ENCODE results near the gene JAML.

JAML gene

GRCh38 chr11:118155776-118156530 lies 68.9 kb downstream of the JAML start:
- H3K9me3 ChIP-seq (ENCODE audit: control insufficient read depth, low read length), result no peaks in the 10 kb centered on the region
- H3K23ac ChIP-seq (ENCODE audit: low read length in 2 of 2), result no peak overlapping the region
- H2BK12ac ChIP-seq (ENCODE audit: low read length in 2 of 2), result no peak overlapping the region
- no peak overlapping the region for H2AFZ ChIP-seq (ENCODE audit: low read depth, low read length)
- H4K91ac ChIP-seq (ENCODE audit: low read length), result no peak overlapping the region
- H3K27me3 ChIP-seq (ENCODE audit: control insufficient read depth in 1 of 2, insufficient read depth in 1 of 2, low read length in 2 of 2), result peaks cover 97 to 98% of the 10 kb centered on the region in 2 experiments
- H3K4ac ChIP-seq (ENCODE audit: low read depth in 1 of 2, low read length in 2 of 2), result no peak overlapping the region
- no peak for DNase-seq
- no peak overlapping the region for H3K18ac ChIP-seq (ENCODE audit: low read depth in 1 of 2, low read length in 2 of 2)
- no peak overlapping the region for H2BK120ac ChIP-seq (ENCODE audit: low read depth, low read length)
- H2BK15ac ChIP-seq (ENCODE audit: low read depth, poor library complexity, severe bottlenecking), result no peak overlapping the region
- H3K36me3 ChIP-seq (ENCODE audit: control insufficient read depth in 1 of 2, insufficient read depth in 2 of 2, low read depth in 1 of 2, low read length in 2 of 2), result no peaks in the 10 kb centered on the region
- 20% methylated on average over 10 of the region's 11 CpGs for WGBS
- H3K4me3 ChIP-seq (ENCODE audit: insufficient read depth in 1 of 2, low read depth in 1 of 2, low read length in 2 of 2), result no peak overlapping the region
- H3K9ac ChIP-seq (ENCODE audit: low read length), result no peak overlapping the region
- H2AK5ac ChIP-seq (ENCODE audit: low read length, severe bottlenecking), result no peak overlapping the region
- H4K8ac ChIP-seq (ENCODE audit: low read length), result no peak overlapping the region
- H3K27ac ChIP-seq (ENCODE audit: low read length, poor library complexity, severe bottlenecking), result no peak overlapping the region
- peaks cover 21% of the 10 kb centered on the region for H3K4me1 ChIP-seq (ENCODE audit: control insufficient read depth, insufficient read depth, low read depth, low read length)
- no peaks in the 10 kb centered on the region for H3K79me1 ChIP-seq (replicated peaks; ENCODE audit: low read length, poor library complexity, severe bottlenecking)
- no peak overlapping the region for H3K14ac ChIP-seq (ENCODE audit: low read length in 2 of 2)
- no peak overlapping the region for H2BK5ac ChIP-seq (ENCODE audit: low read depth, low read length, poor library complexity, severe bottlenecking)
- H3K4me2 ChIP-seq (ENCODE audit: low read length, poor library complexity, severe bottlenecking), result no peak overlapping the region

GRCh38 chr11:118154641-118155040 lies 70.2 kb downstream of the JAML start:
- Histone ChIP-seq H3K79me1 (replicated peaks; ENCODE audit: low read length, poor library complexity, severe bottlenecking) (no peaks in the 10 kb centered on the region), H3K4me3 (ENCODE audit: insufficient read depth in 1 of 2, low read depth in 1 of 2, low read length in 2 of 2) (no peak overlapping the region), H2BK15ac (ENCODE audit: low read depth, poor library complexity, severe bottlenecking) (no peak overlapping the region), H4K91ac (ENCODE audit: low read length) (no peak overlapping the region), H3K4me2 (ENCODE audit: low read length, poor library complexity, severe bottlenecking) (no peak overlapping the region), H3K27me3 (ENCODE audit: control insufficient read depth in 1 of 2, insufficient read depth in 1 of 2, low read length in 2 of 2) (peaks cover 97 to 98% of the 10 kb centered on the region in 2 experiments), H2AFZ (ENCODE audit: low read depth, low read length) (no peak overlapping the region), H3K18ac (ENCODE audit: low read depth in 1 of 2, low read length in 2 of 2) (no peak overlapping the region), H4K8ac (ENCODE audit: low read length) (no peak overlapping the region), H3K36me3 (ENCODE audit: control insufficient read depth in 1 of 2, insufficient read depth in 2 of 2, low read depth in 1 of 2, low read length in 2 of 2) (no peaks in the 10 kb centered on the region), H2BK12ac (ENCODE audit: low read length in 2 of 2) (no peak overlapping the region), H2AK5ac (ENCODE audit: low read length, severe bottlenecking) (no peak overlapping the region), H3K4ac (ENCODE audit: low read depth in 1 of 2, low read length in 2 of 2) (no peak overlapping the region), H3K14ac (ENCODE audit: low read length in 2 of 2) (no peak overlapping the region), H2BK5ac (ENCODE audit: low read depth, low read length, poor library complexity, severe bottlenecking) (no peak overlapping the region), H3K4me1 (ENCODE audit: control insufficient read depth, insufficient read depth, low read depth, low read length) (peaks cover 21% of the 10 kb centered on the region), H3K9ac (ENCODE audit: low read length) (no peak overlapping the region), H3K27ac (ENCODE audit: low read length, poor library complexity, severe bottlenecking) (no peak overlapping the region), H2BK120ac (ENCODE audit: low read depth, low read length) (no peak overlapping the region), H3K23ac (ENCODE audit: low read length in 2 of 2) (no peak overlapping the region), H3K9me3 (ENCODE audit: control insufficient read depth, low read length) (no peaks in the 10 kb centered on the region)
- no CpG with 5 or more reads among the region's 1 CpG for WGBS
- no peak for DNase-seq

- no peak overlapping the region for H3K4me3 ChIP-seq (ENCODE audit: insufficient read depth in 1 of 2, low read depth in 1 of 2, low read length in 2 of 2)
- no peak overlapping the region for H3K4me2 ChIP-seq (ENCODE audit: low read length, poor library complexity, severe bottlenecking)
- H2AK5ac ChIP-seq (ENCODE audit: low read length, severe bottlenecking), result no peak overlapping the region
- H2BK5ac ChIP-seq (ENCODE audit: low read depth, low read length, poor library complexity, severe bottlenecking), result no peak overlapping the region
- no peaks in the 10 kb centered on the region for H3K36me3 ChIP-seq (ENCODE audit: control insufficient read depth in 1 of 2, insufficient read depth in 2 of 2, low read depth in 1 of 2, low read length in 2 of 2)
- no peaks in the 10 kb centered on the region for H3K79me1 ChIP-seq (replicated peaks; ENCODE audit: low read length, poor library complexity, severe bottlenecking)
- no peak overlapping the region for H2BK12ac ChIP-seq (ENCODE audit: low read length in 2 of 2)
- H3K9me3 ChIP-seq (ENCODE audit: control insufficient read depth, low read length), result no peaks in the 10 kb centered on the region
- H3K9ac ChIP-seq (ENCODE audit: low read length), result no peak overlapping the region
- no peak overlapping the region for H3K4ac ChIP-seq (ENCODE audit: low read depth in 1 of 2, low read length in 2 of 2)
- H3K4me1 ChIP-seq (ENCODE audit: control insufficient read depth, insufficient read depth, low read depth, low read length), result peaks cover 21% of the 10 kb centered on the region
- no peak overlapping the region for H3K18ac ChIP-seq (ENCODE audit: low read depth in 1 of 2, low read length in 2 of 2)
- H3K27me3 ChIP-seq (ENCODE audit: control insufficient read depth in 1 of 2, insufficient read depth in 1 of 2, low read length in 2 of 2), result peaks cover 97 to 99% of the 10 kb centered on the region in 2 experiments
- no peak overlapping the region for H2BK15ac ChIP-seq (ENCODE audit: low read depth, poor library complexity, severe bottlenecking)
- H4K8ac ChIP-seq (ENCODE audit: low read length), result no peak overlapping the region
- H2AFZ ChIP-seq (ENCODE audit: low read depth, low read length), result no peak overlapping the region
- 51% methylated on average over 11 of the region's 11 CpGs for WGBS
- no peak overlapping the region for H3K27ac ChIP-seq (ENCODE audit: low read length, poor library complexity, severe bottlenecking)
- no peak for DNase-seq
- H2BK120ac ChIP-seq (ENCODE audit: low read depth, low read length), result no peak overlapping the region
- H3K14ac ChIP-seq (ENCODE audit: low read length in 2 of 2), result no peak overlapping the region
- no peak overlapping the region for H4K91ac ChIP-seq (ENCODE audit: low read length)
- H3K23ac ChIP-seq (ENCODE audit: low read length in 2 of 2), result no peak overlapping the region
Measured at GRCh38 chr11:118153976-118154375, 70.8 kb downstream of the JAML start.

- peaks cover 21% of the 10 kb centered on the region for H3K4me1 ChIP-seq (ENCODE audit: control insufficient read depth, insufficient read depth, low read depth, low read length)
Measured at GRCh38 chr11:118153516-118153915, 71.3 kb downstream of the JAML start.

More at GRCh38 chr11:118153516-118153915, 71.3 kb downstream of the JAML start:
- H2AK5ac ChIP-seq (ENCODE audit: low read length, severe bottlenecking), result no peak overlapping the region
- H3K9me3 ChIP-seq (ENCODE audit: control insufficient read depth, low read length), result no peaks in the 10 kb centered on the region
- no peak overlapping the region for H3K4me2 ChIP-seq (ENCODE audit: low read length, poor library complexity, severe bottlenecking)
- H3K14ac ChIP-seq (ENCODE audit: low read length in 2 of 2), result no peak overlapping the region
- H2BK15ac ChIP-seq (ENCODE audit: low read depth, poor library complexity, severe bottlenecking), result no peak overlapping the region
- peaks cover 97 to 99% of the 10 kb centered on the region in 2 experiments for H3K27me3 ChIP-seq (ENCODE audit: control insufficient read depth in 1 of 2, insufficient read depth in 1 of 2, low read length in 2 of 2)
- no peak overlapping the region for H3K27ac ChIP-seq (ENCODE audit: low read length, poor library complexity, severe bottlenecking)
- no peak overlapping the region for H4K8ac ChIP-seq (ENCODE audit: low read length)
- H2BK12ac ChIP-seq (ENCODE audit: low read length in 2 of 2), result no peak overlapping the region
- H2BK120ac ChIP-seq (ENCODE audit: low read depth, low read length), result no peak overlapping the region
- H4K91ac ChIP-seq (ENCODE audit: low read length), result no peak overlapping the region
- no peak overlapping the region for H3K23ac ChIP-seq (ENCODE audit: low read length in 2 of 2)
- no peak overlapping the region for H3K4me3 ChIP-seq (ENCODE audit: insufficient read depth in 1 of 2, low read depth in 1 of 2, low read length in 2 of 2)
- H3K18ac ChIP-seq (ENCODE audit: low read depth in 1 of 2, low read length in 2 of 2), result no peak overlapping the region
- no peak for DNase-seq
- no peak overlapping the region for H2AFZ ChIP-seq (ENCODE audit: low read depth, low read length)
- H3K9ac ChIP-seq (ENCODE audit: low read length), result no peak overlapping the region
- H2BK5ac ChIP-seq (ENCODE audit: low read depth, low read length, poor library complexity, severe bottlenecking), result no peak overlapping the region
- H3K4ac ChIP-seq (ENCODE audit: low read depth in 1 of 2, low read length in 2 of 2), result no peak overlapping the region
- WGBS, result 0% methylated on average over 7 of the region's 16 CpGs
- H3K79me1 ChIP-seq (replicated peaks; ENCODE audit: low read length, poor library complexity, severe bottlenecking), result no peaks in the 10 kb centered on the region
- no peaks in the 10 kb centered on the region for H3K36me3 ChIP-seq (ENCODE audit: control insufficient read depth in 1 of 2, insufficient read depth in 2 of 2, low read depth in 1 of 2, low read length in 2 of 2)
